ENCODE data around the gene GRM4.
A peak's percentile ranks its signal among the peaks of the same experiment; 100 is the strongest.

GRM4 gene

DNA sequence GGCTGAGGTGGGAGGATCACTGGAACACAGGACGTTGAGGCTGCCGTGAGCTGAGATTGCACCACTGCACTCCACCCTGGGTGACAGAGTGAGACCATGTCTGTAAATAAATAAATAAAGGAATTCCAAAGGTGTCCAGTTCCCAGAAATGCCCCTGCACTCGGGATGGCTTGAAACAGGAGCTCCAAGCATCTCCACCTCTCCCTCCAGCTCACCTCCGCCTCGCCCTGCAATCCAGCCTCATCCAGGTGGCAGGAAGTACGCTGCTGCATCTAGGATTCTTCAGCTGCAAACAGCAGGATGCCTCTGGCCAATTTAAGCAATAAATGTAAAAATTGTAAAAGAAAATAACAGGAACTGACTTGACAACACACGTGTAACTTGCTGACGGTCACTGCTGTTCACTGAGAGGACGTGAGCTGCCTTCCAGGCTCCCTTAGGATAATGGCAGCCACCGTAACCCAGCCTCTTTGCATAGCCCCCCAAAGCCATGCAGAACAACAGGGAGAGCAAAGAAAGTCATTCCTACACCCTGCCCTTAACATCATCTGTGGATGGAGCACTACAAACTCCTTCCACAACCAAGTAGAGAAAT, 11.4 kb upstream of the GRM4 start:
- no peak for DNase-seq (ENCODE audit: low spot score)

DNA sequence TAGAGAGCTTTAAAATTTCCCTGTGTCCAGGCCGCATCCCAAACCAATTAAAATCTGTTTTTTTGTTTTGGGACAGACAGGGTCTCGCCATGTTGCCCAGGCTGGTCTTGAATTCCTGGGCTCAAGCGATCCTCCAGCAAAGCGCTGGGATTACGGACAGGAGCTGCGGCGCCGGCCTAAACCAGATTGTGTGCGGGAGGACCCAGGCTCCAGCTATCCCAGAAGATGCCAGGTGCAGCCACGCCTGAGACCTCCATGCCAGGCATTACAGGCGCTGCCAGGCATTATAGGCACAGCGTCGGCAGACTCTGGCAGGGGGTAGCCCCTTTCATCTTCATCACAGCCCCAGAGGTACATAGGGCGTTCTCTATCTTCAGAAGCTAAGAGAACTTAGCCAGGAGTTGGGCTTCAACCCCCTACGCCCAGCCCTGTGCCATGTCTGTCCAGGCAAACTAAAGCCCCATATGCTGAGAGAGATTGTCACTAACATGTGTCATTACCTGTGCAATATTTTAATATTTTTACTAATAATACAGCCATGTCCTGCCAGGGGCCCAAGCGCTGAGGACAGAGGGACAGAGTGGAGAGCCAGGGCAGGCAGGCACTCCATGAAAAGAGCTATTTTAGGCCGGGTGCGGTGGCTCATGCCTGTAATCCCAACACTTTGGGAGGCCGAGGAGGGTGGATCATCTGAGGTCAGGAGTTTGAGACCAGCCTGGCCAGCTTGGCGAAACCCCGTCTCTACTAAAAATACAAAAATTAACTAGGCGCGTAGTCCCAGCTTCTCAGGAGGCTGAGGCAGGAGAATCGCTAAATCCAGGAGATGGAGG, 9.8 kb upstream of the GRM4 start:
- DNase-seq (ENCODE audit: low spot score): no peak

DNA sequence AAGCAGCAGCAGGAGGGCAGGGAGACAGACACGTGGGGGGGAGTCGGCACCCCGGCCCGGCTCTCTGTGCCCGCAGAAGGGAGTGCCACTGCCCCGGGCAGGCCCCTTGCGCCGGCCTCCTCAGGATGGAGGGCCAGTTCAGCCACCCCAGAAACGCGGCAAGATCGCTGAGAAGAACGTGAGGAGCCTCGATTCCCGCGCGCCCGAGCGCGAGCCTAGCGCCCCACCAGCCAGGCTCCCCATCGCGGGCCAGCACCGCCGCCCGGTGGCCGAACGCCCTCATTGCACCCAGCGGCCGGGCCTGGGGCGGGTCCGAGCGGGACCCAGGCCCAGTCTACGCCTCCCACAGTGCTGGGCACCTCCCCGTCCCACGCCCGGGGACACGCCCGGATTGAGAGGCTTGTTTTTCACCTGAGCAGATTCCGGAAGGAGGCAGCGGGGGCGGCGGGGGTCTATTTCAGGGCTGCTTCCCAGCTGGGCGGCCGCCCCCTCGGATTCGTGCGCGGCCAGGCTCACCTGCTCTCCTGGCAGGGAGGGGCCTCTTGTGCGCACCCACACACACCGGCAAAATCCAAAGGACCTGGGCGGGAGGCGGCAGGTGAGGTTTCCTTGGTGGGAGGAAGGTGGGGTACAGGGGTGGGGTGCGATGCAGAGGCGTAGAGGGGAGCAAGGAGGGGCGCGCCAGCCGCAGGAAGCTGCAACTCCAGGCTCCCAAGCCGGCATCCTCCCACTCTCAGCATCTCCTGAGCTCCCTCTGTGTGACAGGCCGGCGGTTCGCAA, 9.0 kb upstream of the GRM4 start:
- peak; percentile 14 for DNase-seq (ENCODE audit: low spot score)

DNA sequence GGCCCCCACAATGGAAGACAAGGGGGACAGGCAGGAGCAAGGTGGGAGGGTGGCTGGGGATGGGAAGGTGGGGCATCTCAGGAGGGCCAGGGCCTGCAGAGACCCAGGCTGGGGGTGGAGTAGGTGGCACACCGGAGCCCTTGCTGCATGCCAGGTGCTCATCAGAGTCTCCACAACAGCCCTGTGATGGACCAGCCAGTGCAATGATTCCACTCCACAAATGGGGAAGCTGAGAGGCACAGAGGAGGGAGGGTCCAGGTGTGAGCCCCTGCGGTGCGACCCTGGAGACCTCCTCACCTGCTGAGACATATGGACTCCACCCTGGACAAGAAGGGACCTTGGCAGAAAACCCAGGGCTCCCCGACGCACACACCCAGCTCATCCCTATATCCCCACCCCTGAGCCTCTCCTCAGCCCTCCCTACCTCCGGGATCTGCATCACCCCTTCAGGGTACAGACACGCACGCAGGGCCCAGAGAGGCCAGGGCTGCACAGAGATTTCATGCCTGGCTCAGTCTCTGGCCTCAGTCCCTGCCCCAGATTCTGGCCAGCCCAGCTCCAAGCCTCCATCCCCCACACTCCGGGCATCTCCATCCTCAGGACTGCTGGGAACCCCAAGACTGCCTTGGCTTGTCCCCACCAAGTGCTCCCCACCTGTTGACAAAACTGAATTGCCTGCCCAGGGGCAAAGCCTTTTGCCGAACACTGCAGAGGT, 7.1 kb upstream of the GRM4 start:
- DNase-seq (ENCODE audit: low spot score): no peak

DNA sequence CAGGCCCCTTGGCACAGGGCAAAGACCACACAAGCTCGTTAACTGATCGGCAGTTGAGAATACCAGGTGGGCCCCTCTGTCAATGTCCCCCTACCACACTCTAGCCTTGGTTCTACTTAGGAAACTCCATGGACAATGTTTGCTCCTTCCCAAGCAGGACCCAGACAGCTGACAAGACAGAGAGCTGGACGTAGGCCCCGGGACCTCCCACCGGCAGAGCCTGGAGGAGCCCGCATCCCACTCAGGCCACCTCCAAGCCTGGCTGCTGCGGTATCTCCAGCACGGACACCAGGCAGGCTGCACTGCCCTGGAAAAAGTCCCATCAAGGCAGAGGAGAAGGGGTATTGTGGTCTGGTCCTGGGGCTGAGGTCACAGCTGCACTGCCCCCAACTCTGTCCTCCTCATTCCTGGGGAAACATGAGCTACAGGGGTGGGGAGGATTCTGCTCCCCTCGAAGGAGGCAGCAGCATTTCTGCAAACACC, 6.2 kb upstream of the GRM4 start:
- DNase-seq (ENCODE audit: low spot score): no peak

DNA sequence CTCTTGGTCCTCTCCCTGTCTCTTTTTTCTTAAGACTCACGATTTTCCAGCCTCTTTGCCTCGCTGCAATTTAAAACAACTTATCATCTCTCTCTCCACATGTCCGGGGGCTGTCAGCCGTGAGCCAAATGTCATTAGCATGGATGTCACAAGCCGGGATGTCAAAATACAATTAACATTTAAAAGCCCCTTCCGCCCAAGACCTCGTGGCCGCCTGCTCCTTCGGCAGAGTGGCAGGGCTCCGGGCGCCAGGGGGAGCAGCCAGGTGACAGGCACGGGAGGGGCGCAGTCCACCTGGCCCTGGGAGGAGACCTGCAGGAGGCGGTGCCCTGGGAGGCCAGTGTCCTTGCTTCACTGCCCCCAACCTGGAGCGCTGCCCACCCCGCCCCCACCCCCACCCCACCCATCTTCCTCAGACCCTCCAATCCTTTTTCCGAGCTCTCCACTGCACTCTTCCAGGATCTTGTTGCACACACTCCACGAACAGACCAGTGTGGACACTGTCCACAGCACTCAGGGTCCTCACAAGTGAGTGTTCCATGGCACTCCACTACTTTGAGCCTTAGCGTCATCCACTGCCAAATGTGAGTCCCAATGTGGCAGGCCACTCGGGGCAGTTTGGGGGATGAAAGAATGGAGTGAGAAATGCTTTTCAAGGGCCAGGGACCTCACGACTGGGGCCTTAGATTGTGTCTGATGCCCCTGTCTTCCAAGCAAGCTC, 5.6 kb upstream of the GRM4 start:
- no peak for DNase-seq (ENCODE audit: low spot score)

DNA sequence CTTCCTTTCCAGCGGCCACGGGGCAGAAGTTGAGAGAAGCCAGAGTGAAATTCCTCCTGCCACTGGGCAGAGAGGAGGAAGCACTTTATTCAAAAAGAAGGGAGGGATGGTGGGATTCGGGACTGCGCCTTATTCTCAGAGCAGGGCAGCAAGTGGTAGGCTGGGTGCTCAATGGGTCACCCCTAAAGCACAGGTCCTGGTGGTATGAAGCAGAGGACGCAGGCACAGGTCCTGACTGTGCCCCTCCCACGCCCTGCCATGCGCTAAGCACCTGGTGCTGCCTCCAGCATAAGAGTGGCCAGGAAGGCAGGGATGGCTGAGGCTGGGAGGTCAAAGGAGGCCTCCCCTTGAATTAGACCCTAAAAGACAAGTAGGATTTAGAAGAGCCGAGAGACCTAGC, 4.9 kb upstream of the GRM4 start:
- DNase-seq (ENCODE audit: low spot score): no peak

DNA sequence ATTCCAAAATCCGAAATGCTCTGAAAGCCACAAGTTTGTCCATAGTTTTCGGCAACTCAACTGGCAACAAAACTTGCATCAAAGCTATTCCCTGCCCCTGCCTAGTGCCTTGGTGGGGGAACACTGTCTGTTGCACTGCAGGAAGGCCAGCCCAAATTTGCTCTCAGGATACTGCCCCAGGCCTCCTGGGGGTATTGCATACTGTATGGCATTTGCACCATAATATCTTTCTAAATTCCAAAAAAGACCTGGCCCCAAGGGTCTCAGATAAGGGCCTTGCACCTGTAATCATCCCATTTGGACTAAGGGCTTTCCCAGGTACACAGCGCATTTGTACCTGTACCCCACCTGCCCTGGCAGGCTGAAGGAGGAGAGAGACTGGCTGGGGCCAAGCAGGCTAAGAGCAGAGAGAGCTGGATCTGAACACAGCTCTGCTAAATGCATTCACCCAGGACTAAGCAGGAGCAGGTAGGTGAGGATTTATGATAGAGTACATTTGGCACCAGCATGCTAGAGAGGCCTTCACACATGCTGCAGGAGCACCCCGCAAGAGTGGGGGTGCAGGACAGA, 4.0 kb upstream of the GRM4 start:
- no peak for DNase-seq (ENCODE audit: low spot score)

DNA sequence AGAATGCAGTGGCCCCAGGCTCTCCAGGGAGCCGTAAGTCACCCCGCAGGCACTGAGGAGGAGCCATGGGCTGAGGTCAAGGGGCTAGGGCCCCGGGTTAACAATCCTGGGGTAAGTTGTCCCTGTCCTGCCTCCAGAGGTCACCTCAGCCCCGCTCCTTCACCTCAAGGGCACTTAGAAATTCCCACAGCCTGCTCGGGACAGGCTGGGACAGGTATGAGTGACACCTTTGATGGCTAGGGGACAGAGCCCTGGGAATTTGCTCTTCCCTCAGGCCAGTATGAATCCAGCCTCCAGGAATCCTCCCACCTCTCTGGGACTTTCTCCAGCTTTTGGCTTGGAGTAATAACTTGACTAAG, 3.5 kb upstream of the GRM4 start:
- no peak for DNase-seq (ENCODE audit: low spot score)

DNA sequence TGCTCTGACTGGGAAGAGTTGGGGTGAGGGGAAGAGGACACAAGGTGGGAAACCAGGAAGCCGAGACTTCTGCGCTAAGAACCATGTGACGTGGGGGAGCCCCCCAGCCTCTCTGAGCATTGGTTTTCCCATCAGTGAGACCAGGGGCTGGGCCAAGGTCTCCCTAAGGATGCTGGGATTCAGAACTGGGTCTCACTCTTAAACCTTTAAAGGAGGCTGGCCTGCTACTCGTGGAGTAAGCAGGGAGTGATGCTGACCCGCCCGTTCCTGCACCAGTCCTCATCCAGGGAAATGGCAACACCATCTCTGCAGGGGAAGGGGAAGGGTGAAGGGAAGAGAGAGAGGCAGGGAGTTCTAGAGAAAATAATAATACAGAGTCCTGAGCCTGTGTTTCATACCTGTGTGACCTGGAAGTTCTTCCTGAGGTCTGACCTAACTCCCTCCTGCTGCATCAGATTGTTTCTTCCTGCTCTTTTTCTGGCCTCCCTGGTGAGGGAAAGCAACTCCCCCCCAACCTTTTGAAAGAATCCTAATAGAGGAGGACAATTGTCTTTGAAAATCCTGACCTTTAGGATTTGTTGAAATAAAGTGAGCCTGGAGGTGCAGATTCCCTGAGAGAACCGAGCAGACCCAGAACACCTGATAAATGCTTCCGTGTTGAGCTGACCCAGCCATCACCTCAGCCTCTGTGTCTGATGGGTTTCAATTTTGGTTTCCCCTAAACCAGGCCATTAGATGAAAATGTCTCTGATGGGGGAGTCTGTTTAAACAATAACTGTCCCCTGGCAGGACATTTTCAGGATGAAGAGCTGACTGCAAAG, 3.0 kb upstream of the GRM4 start:
- DNase-seq (ENCODE audit: low spot score): no peak

DNA sequence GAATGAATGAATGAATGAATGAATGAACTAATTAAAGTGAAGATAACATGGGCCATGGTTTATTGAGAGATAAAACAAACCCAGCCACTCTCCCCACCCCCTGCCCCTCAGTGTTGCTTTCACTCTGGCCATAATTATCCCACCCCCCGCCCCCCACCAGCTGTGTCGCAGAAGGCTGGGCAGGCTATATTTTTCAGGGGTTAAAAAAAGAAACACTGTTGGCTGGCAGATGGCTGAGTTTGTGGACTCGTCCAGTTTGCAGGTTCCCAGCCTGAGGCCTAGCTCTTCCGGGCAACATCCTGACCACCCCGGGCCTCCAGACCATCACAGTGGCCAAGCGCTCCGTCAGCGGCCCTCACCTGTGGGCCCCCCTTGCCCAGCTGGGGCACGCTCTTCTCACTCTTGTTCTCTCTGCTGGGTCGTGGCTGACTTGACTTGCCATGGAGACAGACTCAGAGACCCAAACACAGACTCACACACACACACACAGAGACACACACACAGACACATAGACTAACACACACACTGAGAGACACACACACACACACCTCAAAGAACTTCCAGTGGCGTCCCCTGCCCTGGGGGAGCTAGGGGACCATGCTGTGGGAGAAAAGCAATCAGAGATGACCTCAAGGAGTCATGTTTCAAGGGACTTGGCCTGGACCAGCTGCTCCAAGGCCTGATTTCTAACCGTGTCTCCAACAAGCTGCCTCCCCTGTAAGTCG, 2.2 kb upstream of the GRM4 start:
- no peak for DNase-seq (ENCODE audit: low spot score)

DNA sequence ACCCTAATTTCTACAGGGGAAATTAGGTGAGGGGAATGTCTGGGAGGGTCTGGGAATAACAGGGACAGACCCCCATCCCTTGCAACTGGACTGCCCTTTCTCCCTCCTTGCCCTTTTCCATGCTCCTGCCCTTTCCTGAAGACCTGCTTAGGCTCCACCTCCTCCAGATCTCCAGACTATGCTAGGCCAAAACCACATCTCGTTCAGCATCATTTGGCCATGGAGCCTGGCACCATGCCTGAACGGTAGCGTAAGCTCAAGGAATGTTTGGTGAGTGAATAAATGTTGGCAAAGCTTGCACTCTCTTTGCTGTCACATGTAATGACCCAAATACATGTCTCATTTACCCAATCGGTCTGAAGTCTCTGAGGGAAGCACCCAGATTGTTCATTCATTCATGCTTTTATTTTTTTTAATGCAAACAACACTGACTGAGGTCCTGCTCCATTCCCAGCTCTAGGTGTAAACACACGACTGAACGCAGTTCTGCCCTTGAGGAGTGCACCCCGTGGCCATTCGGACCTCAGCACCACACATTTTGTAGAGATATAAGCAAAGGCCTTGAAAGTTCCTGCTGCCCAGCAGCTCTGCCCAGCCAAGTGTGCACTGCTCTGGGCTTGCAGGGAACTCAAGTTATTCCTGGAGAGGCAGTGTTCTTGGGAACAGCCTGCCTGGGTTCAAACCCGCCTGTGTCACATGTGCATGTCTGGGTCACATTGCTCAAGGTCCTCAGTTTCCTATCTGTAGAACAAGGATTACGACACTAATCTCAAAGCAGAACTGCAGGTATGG, 1.1 kb upstream of the GRM4 start:
- DNase-seq (ENCODE audit: low spot score): no peak

DNA sequence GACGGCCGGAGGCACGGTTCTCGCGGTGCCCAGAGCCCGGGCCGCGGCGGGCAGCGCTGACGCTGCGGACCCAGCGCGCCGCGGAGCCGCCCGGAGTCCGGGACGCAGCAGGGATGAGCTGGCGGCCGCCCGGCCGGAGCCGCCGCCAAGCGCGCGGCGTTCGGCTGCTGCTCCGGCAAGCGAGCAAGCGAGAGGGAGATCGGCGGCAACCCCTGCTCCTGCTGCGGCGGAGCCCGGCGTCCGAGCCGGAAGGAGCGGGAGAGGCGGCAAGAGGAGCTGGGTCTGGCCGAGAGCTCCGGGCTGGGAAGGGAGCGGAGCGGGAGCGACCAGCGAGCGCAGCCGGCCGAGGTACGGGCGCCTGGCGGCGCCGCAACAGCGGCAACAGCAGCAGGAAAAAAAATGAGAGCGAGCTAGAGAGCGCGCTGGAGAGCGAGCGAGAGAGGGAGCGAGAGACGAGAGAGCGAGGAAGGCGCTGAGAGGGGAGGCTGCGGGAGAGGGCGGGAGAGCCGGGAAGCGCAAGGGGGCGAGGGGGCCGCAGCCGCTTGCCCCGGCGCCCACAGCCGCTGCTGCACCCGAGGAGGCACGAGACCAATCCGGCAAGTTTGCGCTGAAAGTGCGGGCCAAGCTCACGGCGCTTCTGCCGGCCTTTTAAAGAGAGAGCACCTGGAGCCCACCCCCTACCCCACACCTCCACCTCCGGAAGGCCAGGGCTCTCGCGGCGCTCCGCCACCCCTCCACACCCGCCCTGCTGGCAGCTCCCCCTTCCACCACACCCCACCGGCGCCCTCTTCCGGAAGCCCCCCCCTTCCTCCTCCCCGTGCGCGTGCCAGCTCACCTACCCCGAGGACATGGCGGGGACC, 496 bp downstream of the GRM4 start:
- no peak for DNase-seq (ENCODE audit: low spot score)

DNA sequence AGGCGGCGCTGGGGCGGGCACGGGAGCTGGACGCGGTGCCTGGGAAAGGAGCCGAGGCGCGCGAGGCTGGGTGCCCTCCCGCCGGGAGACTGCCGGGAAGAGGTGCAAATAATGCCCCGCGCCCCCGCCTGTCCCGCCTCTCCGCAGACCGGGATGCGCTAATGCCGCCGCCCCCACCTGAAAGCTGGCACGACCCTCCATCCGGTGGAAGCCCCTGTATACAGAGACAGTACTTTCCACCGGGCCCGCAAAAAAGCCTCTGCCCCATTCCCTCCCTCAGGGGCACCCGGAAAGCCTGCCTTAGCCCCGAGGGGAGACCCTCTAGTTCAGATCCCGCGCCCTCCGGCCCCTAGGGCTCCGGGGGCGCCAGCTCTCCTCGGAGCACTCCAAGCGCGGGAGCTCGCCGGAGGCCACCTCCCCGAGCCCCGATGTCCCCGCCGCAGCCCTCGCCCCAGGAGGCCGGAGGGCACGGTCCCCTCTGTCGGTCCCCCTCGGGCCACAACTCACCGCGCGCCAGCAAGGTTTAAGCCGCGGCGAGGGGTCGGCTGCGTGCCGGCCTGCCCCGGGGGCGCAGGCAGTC, 1.2 kb downstream of the GRM4 start:
- DNase-seq (ENCODE audit: low spot score): no peak

DNA sequence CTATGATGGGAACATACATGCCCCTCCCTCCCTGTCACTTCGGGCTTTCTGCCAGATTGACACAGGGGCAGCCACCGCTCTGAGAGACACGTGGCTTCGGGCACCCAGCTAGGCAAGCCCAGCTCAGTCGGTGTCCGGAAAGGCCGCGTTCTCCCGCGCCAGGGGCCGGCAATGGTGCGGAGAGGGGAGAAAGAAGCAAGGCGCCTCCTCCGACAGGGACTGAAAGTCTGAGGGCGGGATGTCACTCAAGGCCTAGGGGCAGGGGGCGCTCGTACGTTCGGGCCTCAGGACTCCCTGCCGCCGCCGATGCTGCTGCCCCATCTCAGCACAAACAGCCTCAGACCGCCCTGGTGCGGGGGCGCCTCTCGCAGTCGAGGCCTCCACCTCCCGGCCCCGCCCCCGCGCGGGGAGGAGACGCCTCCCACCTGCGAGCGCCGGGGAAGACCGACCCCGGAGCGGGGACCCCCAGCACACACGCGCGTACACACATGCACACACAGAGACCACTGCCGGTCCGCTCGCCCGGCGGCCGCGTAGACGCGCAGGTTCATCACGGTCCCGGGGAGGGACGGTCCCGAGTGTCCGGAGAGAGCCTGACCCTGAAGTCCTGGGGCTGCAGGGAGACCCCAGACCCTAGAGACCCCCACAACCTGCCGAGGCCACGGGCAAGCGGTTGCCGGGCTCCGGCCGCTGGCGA, 1.9 kb downstream of the GRM4 start:
- no peak for DNase-seq (ENCODE audit: low spot score)

DNA sequence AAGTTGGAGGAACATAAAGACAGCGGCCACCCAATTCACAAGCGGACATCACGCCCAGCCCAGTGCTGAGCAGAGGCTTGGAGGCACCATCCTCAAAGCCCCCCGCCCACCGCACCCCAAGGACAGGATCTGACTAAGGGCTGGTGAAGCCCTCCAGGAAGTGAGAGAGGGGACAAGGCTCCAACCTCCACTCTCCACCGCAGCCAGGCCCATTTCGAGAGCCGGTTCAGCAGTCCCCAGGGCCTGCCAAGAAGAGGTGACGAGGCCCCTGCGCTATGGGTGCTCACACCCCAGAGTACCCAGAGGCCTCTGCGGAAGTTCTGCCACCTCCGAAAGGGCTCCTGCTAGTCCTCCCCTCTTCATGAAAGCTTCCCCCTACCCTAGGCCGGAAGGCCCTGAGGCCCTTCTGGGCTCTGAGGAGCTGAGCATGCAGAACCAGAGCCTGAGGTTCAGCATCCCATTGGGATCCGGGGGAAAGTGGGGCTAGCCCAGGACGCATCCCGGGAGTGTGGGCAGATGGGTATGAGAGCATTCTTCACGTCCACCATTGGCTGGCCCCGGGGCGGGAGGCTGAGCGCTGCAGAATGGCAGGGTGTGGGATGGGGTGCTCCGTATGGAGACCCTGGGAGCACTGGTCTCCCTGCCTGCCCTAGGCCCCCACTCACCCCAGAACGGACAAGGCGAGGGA, 2.5 kb downstream of the GRM4 start:
- no peak for DNase-seq (ENCODE audit: low spot score)

Measured in hematopoietic multipotent progenitor cell treated with erythropoietin and hydrocortisone succinate and interleukin-3 and kit ligand, for 15 days (in vitro differentiated cells).